Upper lobe of right lung (tissue), 1 donor: ENCODE measurements around the gene SYT17. TPM values are rescaled to one million over a fixed set of nuclear protein-coding genes. Genes with fewer than 3 reads are reported as not detected.

Experiments
- ATAC-seq: fragments of 200-7000 bp; cut with Tn5 transposase; one replicate; pipeline ENCODE4 v1.9.1; 2020; ENCODE audit warnings: mild to moderate bottlenecking, moderate library complexity
- DNase-seq: peaks from one replicate; pipeline ENCODE4 v3.0.0-alpha.2; 2020
- H3K27ac ChIP-seq: fragments of 200-600 bp; one replicate; pipeline ENCODE4 v1.8.0; 2022
- H3K27me3 ChIP-seq: fragments of 200-600 bp; one replicate; pipeline ENCODE4 v1.8.0; 2022; ENCODE audit warnings: mild to moderate bottlenecking
- H3K36me3 ChIP-seq: fragments of 200-600 bp; one replicate; pipeline ENCODE4 v1.8.0; 2022
- H3K4me1 ChIP-seq: fragments of 200-600 bp; one replicate; pipeline ENCODE4 v1.8.0; 2022
- H3K4me3 ChIP-seq: fragments of 200-600 bp; one replicate; pipeline ENCODE4 v1.8.0; 2022; ENCODE audit warnings: mild to moderate bottlenecking
- H3K9me3 ChIP-seq: fragments of 200-600 bp; one replicate; pipeline ENCODE4 v1.8.0; 2022
- intact Hi-C: fragments of 100-400 bp; cut with DNase I; formaldehyde crosslinking; loops from one replicate; pipeline ENCODE4 v1.11.0; 2022
- total RNA-seq: library from RNA; stranded (reverse); fragmentation: NEBNext Ultra II Directional; extraction: Animal tissue kit (Norgen Biotek cat#: 25700); gene quantifications from one replicate; pipeline ENCODE4 v1.2.1, GENCODE V29; 2021
- TF ChIP-seq, protein P1 (sequence below): fragments of 200-600 bp; IDR thresholded peaks from one replicate; pipeline ENCODE4 v1.8.0; 2022; ENCODE audit warnings: antibody characterized with exemption
- donor health status: DM: no; HTN: yes; CAD: no; lungs with severe emphysema.

Gene SYT17
- total RNA-seq, 1 donor from 2014 or later, result 13.7 TPM

DNA sequence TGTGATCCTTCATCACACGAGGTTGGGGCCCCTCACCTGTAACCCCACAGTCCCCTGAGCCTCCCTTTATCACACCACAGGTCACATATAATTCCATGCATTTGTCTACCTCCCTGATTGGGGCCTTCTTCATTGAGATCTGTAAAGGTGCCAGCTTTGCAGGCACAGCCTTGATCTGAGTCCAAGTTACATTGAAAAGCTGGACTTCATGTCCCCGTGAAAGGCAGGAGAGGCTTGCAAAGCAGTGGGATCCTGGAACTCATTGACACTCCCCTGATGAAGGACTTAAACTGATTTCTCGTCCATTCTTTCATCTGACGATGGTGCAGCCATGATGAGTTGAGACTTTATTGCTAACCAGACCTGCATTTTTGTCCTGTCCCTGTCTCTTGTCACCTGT, 3.8 kb upstream of the SYT17 start:
- no peaks in the 10 kb centered on the region for H3K27me3 ChIP-seq
- ATAC-seq (no peak), DNase-seq (no peak)
- TF ChIP-seq, protein P1, sequence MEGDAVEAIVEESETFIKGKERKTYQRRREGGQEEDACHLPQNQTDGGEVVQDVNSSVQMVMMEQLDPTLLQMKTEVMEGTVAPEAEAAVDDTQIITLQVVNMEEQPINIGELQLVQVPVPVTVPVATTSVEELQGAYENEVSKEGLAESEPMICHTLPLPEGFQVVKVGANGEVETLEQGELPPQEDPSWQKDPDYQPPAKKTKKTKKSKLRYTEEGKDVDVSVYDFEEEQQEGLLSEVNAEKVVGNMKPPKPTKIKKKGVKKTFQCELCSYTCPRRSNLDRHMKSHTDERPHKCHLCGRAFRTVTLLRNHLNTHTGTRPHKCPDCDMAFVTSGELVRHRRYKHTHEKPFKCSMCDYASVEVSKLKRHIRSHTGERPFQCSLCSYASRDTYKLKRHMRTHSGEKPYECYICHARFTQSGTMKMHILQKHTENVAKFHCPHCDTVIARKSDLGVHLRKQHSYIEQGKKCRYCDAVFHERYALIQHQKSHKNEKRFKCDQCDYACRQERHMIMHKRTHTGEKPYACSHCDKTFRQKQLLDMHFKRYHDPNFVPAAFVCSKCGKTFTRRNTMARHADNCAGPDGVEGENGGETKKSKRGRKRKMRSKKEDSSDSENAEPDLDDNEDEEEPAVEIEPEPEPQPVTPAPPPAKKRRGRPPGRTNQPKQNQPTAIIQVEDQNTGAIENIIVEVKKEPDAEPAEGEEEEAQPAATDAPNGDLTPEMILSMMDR, result no peak
- no peak overlapping the region for H3K27ac ChIP-seq
- H3K36me3 ChIP-seq, result no peaks in the 10 kb centered on the region
- intact Hi-C loops, result no loop called here
- peaks cover 6% of the 10 kb centered on the region for H3K4me1 ChIP-seq
- H3K9me3 ChIP-seq, result no peaks in the 10 kb centered on the region
- H3K4me3 ChIP-seq, result no peak overlapping the region

DNA sequence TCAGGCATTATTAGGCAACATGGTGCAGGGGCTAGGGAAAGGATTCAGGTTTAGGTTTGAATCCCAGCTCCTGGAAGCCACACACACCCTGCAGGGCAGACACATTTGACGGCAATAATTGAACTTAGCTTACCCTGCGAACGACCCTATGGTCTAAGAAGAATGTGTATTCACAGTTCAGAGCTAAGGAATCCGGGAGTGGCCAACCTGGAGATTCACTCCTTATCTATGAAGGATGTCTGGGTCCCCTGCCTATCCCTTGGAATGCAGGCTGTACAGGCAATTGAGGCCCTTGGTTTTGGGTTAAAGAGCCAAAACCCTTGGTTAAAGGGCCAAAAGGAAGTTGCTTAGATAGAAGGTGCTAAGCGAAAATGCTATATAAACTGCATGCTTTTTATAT, 2.9 kb upstream of the SYT17 start:
- H3K27ac ChIP-seq, result no peak overlapping the region
- intact Hi-C loops, result no loop called here

DNA sequence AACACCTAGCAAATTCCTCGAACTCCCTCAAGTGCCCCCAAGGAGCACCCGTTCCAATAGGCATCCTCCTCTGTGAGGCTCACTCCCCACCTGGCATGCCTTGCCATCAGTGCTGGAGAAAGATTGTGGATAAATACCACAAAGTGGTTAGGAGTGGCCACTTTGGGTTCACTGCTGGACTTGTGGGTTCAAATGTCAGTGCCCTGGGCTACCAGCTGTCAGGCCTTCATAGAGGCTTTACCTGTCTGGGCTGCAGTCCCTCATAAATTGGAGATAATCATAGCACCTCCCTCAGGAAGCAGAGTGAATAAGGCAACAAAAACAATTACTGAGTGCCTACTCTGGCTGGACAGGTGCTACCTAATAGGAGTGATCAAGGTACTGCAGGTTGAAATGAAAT, 1.5 kb upstream of the SYT17 start:
- intact Hi-C loops, result no loop called here
- no peak overlapping the region for H3K27ac ChIP-seq
- no peak overlapping the region for H3K4me3 ChIP-seq
- ATAC-seq (peak; percentile 41), DNase-seq (peak; percentile 67)
- TF ChIP-seq, protein P1, result no peak
- no peaks in the 10 kb centered on the region for H3K36me3 ChIP-seq
- no peaks in the 10 kb centered on the region for H3K27me3 ChIP-seq
- peaks cover 6% of the 10 kb centered on the region for H3K4me1 ChIP-seq
- no peaks in the 10 kb centered on the region for H3K9me3 ChIP-seq

More for the DNA sequence above, 2.9 kb upstream of the SYT17 start:
- peaks cover 6% of the 10 kb centered on the region for H3K4me1 ChIP-seq
- H3K9me3 ChIP-seq, result no peaks in the 10 kb centered on the region
- TF ChIP-seq, protein P1, result no peak
- DNase-seq (no peak), ATAC-seq (no peak)
- H3K4me3 ChIP-seq, result no peak overlapping the region
- H3K27me3 ChIP-seq, result no peaks in the 10 kb centered on the region
- H3K36me3 ChIP-seq, result no peaks in the 10 kb centered on the region

DNA sequence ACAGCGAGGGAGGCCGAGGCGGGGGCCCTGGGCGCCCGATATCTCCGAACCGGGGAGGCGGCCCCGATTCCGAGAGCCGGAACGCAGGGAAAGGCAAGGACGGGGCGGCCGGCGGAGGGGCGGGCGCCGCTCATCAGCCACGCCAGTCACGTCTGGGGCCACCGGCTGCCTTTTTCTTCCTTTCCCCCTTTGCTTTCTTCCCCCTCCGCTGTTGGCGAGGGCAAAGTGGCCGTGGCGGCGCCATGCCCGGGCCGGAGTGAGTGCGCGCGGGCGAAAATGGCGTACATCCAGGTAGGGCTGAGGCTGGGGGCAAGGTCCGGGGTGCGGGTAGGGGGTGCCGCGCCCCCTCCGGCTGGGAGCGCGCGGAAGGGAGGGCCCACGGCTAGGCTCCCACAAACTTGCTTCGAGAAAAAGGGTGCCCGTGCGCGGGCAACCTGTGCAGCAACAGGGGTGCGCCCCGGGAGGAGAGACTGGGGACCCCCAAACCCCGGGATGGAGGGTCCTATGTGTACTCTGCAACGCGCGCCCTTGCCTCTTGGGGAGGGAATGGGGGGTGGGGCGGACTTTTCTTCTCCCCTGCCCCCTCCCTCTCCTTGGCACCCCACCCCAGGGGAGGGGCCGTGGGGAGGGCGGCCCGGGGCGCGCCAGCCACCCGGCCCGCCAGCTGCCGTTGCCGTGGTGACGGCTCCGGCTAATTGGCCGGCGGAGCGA, 486 bp downstream of the SYT17 start:
- H3K27me3 ChIP-seq, result no peaks in the 10 kb centered on the region
- TF ChIP-seq, protein P1, result no peak
- intact Hi-C loops, result no loop called here
- peak; percentile 69 for ATAC-seq
- H3K4me3 ChIP-seq, result peak overlapping the region; percentile 66
- no peaks in the 10 kb centered on the region for H3K9me3 ChIP-seq
- peak; percentile 82 for DNase-seq
- peak overlapping the region; percentile 84 for H3K27ac ChIP-seq
- peaks cover 6% of the 10 kb centered on the region for H3K4me1 ChIP-seq
- H3K36me3 ChIP-seq, result no peaks in the 10 kb centered on the region

DNA sequence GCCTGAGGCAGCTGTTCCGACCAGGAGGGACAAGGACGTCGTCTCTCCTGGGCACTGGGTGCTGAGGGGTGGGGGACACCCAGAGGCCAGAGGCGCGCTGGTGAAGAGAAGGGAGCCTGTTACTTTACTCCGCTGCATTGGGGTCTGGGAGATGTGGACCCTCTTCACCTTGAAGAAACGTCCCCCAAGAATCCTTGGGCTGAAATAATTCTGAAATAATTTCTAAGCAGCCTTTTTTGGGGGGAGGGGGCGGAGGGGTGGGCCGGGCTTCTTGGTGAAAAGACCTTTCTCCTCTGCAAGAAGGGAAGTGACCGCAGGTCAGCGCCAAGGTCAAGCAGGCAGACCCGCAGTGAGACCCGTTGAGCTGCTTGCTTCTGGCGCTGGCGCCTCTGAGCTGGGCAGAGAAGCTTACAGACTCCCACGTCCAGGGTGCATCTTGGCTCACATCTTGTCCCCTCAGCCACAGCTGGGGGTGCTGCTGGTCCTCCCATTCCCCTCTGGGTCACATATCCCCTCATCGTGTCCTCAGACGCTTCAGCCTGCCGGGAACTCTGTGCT, 1.1 kb downstream of the SYT17 start:
- Histone ChIP-seq H3K4me3 (peak overlapping the region; percentile 66), H3K9me3 (no peaks in the 10 kb centered on the region), H3K27ac (peak overlapping the region; percentile 84), H3K27me3 (no peaks in the 10 kb centered on the region), H3K4me1 (peaks cover 6% of the 10 kb centered on the region), H3K36me3 (no peaks in the 10 kb centered on the region)
- no peak for ATAC-seq
- intact Hi-C loops, result no loop called here
- no peak for DNase-seq
- TF ChIP-seq, protein P1, result no peak
